ENCODE data around the gene NOL7. TPM values are rescaled to one million over a fixed set of nuclear protein-coding genes. Genes with fewer than 3 reads are reported as not detected.
A peak's percentile ranks its signal among the peaks of the same experiment; 100 is the strongest.

NOL7 gene
- 67.5 and 74.4 TPM in 2 replicates for total RNA-seq

GRCh38 chr6:13614926-13615791, at the start of gene NOL7:
Gene NOL7, plus strand, starts transcription at chr6:13615335. Its CDS starts 24 bp downstream, at chr6:13615359.
- TF ChIP-seq, protein P1, sequence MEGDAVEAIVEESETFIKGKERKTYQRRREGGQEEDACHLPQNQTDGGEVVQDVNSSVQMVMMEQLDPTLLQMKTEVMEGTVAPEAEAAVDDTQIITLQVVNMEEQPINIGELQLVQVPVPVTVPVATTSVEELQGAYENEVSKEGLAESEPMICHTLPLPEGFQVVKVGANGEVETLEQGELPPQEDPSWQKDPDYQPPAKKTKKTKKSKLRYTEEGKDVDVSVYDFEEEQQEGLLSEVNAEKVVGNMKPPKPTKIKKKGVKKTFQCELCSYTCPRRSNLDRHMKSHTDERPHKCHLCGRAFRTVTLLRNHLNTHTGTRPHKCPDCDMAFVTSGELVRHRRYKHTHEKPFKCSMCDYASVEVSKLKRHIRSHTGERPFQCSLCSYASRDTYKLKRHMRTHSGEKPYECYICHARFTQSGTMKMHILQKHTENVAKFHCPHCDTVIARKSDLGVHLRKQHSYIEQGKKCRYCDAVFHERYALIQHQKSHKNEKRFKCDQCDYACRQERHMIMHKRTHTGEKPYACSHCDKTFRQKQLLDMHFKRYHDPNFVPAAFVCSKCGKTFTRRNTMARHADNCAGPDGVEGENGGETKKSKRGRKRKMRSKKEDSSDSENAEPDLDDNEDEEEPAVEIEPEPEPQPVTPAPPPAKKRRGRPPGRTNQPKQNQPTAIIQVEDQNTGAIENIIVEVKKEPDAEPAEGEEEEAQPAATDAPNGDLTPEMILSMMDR (IDR thresholded peaks at IDR 0.05) = peak; percentile 30
- DNase-seq (peak; percentile 98), ATAC-seq (ENCODE audit: low read depth) (peak; percentile 91)
- ChIA-PET POLR2A (interaction anchor here (0.6 to 5.6 kb wide), 29 partner anchors 9 to 354 kb away, joined by 3 to 84 read pairs (median 5); partner anchors contain the start of genes GFOD1, MCUR1, RANBP9 and SIRT5), CTCF (interaction anchor here (0.8 to 2.7 kb wide), 18 partner anchors 9 to 420 kb away, joined by 3 to 23 read pairs (median 4); partner anchors contain the start of genes GFOD1, MCUR1, RANBP9 and SIRT5)
- Mint-ChIP-seq H3K4me3 (peak within 1 kb of the TSS; percentile 98), H3K27ac (peak within 1 kb of the TSS; percentile 94), H3K36me3 (ENCODE audit: low read depth) (peaks cover 50% of the 10 kb centered on the region), H3K4me1 (peaks cover 43% of the 10 kb centered on the region), H3K27me3 (no peaks in the 10 kb centered on the region), H3K9me3 (no peaks in the 10 kb centered on the region)
- intact Hi-C loops (cut with micrococcal nuclease) = loop anchor here (1.0 to 5.0 kb wide), 14 partner anchors 41 to 1632 kb away; partner anchors contain the start of genes GFOD1, JARID2, MCUR1 and SIRT5

- POLR2A ChIA-PET = interaction anchor here (0.7 kb wide), 1 partner anchor 9 kb away, joined by 3 read pairs; the partner anchor contains the start of gene SIRT5
- intact Hi-C loops (cut with micrococcal nuclease) = no loop called here
- Mint-ChIP-seq H3K9me3 (no peaks in the 10 kb centered on the region), H3K4me1 (no peaks in the 10 kb centered on the region), H3K4me3 (no peak overlapping the region), H3K27me3 (peaks cover 4% of the 10 kb centered on the region), H3K27ac (no peak overlapping the region), H3K36me3 (ENCODE audit: low read depth) (no peaks in the 10 kb centered on the region)
- DNase-seq (no peak), ATAC-seq (ENCODE audit: low read depth) (no peak)
- TF ChIP-seq, protein P1 (IDR thresholded peaks at IDR 0.05) = no peak
- CTCF ChIA-PET = no interaction called here
Measured at GRCh38 chr6:13565921-13566320, 49.2 kb upstream of the NOL7 start.

DNA sequence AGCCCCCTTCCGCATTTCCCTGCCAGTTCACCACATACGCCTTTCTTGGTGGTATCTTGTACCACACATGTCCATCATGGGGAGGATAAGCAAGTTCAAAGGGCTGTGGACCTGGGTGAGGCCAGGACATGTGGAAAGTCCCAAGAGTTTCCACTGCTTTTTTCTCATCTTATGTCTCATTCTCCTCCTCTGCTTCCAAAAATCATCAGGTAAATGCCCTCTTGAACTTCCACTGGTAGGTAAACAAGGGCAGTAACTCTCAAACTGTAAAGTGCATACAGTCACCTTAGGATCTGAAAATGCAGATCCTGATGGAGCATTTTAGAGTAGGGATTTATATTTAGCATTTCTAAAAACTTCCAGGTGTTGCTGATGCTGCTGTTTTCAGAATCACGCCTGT, 48.6 kb upstream of the NOL7 start:
- no peak for DNase-seq
- no peak for ATAC-seq (ENCODE audit: low read depth)
- no peaks in the 10 kb centered on the region for H3K36me3 Mint-ChIP-seq (ENCODE audit: low read depth)
- POLR2A ChIA-PET = interaction anchor here (0.7 kb wide), 1 partner anchor 8 kb away, joined by 3 read pairs; the partner anchor contains the start of gene SIRT5
- H3K9me3 Mint-ChIP-seq = no peaks in the 10 kb centered on the region
- H3K4me1 Mint-ChIP-seq = no peaks in the 10 kb centered on the region
- no peak overlapping the region for H3K27ac Mint-ChIP-seq
- CTCF ChIA-PET = no interaction called here
- TF ChIP-seq, protein P1 (IDR thresholded peaks at IDR 0.05) = no peak
- peaks cover 4% of the 10 kb centered on the region for H3K27me3 Mint-ChIP-seq
- H3K4me3 Mint-ChIP-seq = no peak overlapping the region
- intact Hi-C loops (cut with micrococcal nuclease) = no loop called here

DNA sequence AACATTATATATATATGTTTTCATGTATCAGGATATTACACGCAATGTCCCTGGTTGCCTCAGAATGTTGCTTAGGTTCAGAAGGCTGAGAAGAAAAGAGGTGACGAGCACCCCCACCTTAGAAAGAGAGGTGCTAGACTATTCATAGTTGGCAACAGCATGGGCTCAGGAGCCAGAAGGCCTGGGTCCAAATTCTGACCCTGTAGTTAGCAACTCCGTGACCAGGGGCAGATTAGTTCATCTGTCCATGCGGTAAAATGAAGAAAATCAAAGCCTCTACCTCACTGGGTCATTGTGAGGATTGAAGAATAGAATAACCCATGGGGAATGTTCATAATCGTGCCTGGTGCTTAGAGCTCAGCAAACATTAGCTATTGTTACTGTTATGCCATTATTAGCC, 46.2 kb upstream of the NOL7 start:
- TF ChIP-seq, protein P1 (IDR thresholded peaks at IDR 0.05) = no peak
- POLR2A ChIA-PET = no interaction called here
- no peak overlapping the region for H3K4me3 Mint-ChIP-seq
- no peak for ATAC-seq (ENCODE audit: low read depth)
- intact Hi-C loops (cut with micrococcal nuclease) = no loop called here
- no peak overlapping the region for H3K27ac Mint-ChIP-seq
- CTCF ChIA-PET = no interaction called here
- peaks cover 4% of the 10 kb centered on the region for H3K27me3 Mint-ChIP-seq
- peaks cover 8% of the 10 kb centered on the region for H3K4me1 Mint-ChIP-seq
- H3K36me3 Mint-ChIP-seq (ENCODE audit: low read depth) = no peaks in the 10 kb centered on the region
- no peaks in the 10 kb centered on the region for H3K9me3 Mint-ChIP-seq
- no peak for DNase-seq

GRCh38 chr6:13572240-13572639, 42.9 kb upstream of the NOL7 start:
- no peaks in the 10 kb centered on the region for H3K27me3 Mint-ChIP-seq
- peaks cover 7% of the 10 kb centered on the region for H3K36me3 Mint-ChIP-seq (ENCODE audit: low read depth)
- POLR2A ChIA-PET = no interaction called here

More at GRCh38 chr6:13572240-13572639, 42.9 kb upstream of the NOL7 start:
- Mint-ChIP-seq H3K4me3 (no peak overlapping the region), H3K4me1 (peaks cover 23% of the 10 kb centered on the region), H3K9me3 (no peaks in the 10 kb centered on the region), H3K27ac (no peak overlapping the region)
- DNase-seq (no peak), ATAC-seq (ENCODE audit: low read depth) (no peak)
- CTCF ChIA-PET = interaction anchor here (1.0 kb wide), 2 partner anchors 35 to 240 kb away, joined by 3 read pairs; no protein-coding TSS in a partner anchor
- TF ChIP-seq, protein P1 (IDR thresholded peaks at IDR 0.05) = no peak
- intact Hi-C loops (cut with micrococcal nuclease) = no loop called here
